Astrocyte of the cerebellum (primary cell): ENCODE measurements around the gene ZNF382.

ENCODE experiments used
- DNase-seq: peaks from one replicate; pipeline ENCODE4 v3.0.0-alpha.2; 2011; ENCODE audit warnings: low read depth
- H3K4me3 ChIP-seq: 2 replicates; pipeline ENCODE4 v1.5.1; 2011; ENCODE audit warnings: mild to moderate bottlenecking, low read depth, low read length, moderate library complexity
- in situ Hi-C: cut with HindIII; loops from 2 replicates; pipeline ENCODE4 v1.10.0; 2017; ENCODE audit warnings: low sequenced_read_pairs
- TF ChIP-seq, protein P1 (sequence below): IDR thresholded peaks from 2 replicates; pipeline ENCODE4 v1.5.1; 2012; ENCODE audit warnings: low read length, low read depth, moderate library complexity, mild to moderate bottlenecking; ENCODE audit errors: missing control alignments

Gene ZNF382

DNA sequence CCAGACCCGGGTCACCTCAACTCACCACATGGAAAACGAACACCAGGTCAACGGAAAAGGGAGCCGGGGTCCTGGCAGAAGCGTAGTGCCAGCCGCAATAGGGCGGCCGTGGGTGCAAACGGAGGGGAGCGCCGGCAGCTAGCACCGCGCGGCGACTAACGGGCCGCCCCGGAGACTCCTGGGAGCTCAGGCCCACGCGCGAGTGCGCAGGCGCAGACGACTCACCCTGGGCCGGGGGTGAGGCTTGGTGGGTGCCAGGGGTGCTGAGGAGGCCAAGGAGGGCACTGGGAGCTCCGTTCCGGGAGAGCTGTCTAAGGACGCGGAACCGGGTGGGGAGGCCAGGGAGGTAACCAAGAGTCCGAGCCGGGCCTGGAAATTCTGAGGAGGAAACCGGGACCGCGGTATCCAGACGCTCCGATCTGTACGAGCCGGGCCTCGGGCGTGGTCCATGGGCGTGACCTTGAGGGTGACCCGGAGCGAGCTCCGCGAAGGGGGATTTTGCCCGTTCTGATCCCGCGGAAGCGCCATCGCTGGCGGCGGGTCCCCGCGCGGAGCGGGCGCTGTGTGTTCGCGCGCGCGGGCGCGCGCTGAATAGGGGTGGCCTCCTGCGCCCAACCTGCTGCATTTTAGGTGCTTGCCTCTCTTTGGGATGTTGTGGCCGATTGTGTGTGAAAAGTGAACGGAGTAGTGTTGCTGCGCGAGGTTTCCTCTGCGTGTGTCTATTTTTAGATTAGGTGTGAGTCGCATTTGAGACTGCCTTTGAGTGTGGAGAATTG, at the start of gene ZNF382:
TSS of gene ZNF382 (plus strand) at position 213 of the 776 bp plus-strand sequence. CDS start 4,602 bp downstream, outside the sequence.
- peak within 1 kb of the TSS; percentile 93 for H3K4me3 ChIP-seq
- in situ Hi-C loops: no loop called here
- TF ChIP-seq, protein P1, sequence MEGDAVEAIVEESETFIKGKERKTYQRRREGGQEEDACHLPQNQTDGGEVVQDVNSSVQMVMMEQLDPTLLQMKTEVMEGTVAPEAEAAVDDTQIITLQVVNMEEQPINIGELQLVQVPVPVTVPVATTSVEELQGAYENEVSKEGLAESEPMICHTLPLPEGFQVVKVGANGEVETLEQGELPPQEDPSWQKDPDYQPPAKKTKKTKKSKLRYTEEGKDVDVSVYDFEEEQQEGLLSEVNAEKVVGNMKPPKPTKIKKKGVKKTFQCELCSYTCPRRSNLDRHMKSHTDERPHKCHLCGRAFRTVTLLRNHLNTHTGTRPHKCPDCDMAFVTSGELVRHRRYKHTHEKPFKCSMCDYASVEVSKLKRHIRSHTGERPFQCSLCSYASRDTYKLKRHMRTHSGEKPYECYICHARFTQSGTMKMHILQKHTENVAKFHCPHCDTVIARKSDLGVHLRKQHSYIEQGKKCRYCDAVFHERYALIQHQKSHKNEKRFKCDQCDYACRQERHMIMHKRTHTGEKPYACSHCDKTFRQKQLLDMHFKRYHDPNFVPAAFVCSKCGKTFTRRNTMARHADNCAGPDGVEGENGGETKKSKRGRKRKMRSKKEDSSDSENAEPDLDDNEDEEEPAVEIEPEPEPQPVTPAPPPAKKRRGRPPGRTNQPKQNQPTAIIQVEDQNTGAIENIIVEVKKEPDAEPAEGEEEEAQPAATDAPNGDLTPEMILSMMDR: no peak
- peak; percentile 32 for DNase-seq

DNA sequence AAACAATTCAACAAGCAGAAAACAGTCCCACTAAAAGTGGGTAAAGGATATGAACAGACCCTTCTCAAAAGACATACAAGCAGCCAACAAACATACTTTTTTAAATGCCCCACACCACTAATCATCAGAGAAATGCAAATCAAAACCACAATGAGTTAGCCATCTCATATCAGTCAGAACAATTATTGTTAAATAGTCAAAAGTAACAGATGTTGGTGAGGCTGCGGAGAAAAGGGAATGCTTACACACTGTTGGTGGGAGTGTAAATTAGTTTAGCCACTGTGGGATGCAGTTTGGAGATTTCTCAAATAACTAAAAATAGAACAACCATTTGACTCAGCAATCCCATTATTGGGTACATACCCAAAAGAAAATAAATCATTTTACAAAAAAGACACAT, 40.7 kb upstream of the ZNF382 start:
- no peak for DNase-seq
- in situ Hi-C loops: no loop called here
- no peak overlapping the region for H3K4me3 ChIP-seq
- TF ChIP-seq, protein P1: no peak

DNA sequence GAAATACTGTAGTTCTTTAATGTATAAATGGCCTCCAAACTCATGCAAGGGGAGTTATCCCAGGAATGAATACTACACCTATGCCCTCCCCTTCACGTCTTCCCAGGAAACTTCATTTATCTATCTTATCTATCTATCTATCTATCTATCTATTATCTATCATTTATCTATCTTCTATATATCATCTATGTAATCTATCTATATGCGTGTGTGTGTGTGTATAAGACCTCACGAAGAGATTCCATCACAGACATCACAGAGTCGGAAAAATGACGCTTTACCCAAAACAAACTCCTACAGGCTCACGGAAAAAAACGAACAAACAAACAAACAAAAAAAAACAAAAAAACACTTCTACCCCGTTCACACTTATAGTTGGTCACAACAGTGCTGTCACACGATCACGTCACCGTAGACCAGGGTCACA, 32.5 kb upstream of the ZNF382 start:
- TF ChIP-seq, protein P1: no peak
- H3K4me3 ChIP-seq: peak overlapping the region; percentile 95
- in situ Hi-C loops: no loop called here

DNA sequence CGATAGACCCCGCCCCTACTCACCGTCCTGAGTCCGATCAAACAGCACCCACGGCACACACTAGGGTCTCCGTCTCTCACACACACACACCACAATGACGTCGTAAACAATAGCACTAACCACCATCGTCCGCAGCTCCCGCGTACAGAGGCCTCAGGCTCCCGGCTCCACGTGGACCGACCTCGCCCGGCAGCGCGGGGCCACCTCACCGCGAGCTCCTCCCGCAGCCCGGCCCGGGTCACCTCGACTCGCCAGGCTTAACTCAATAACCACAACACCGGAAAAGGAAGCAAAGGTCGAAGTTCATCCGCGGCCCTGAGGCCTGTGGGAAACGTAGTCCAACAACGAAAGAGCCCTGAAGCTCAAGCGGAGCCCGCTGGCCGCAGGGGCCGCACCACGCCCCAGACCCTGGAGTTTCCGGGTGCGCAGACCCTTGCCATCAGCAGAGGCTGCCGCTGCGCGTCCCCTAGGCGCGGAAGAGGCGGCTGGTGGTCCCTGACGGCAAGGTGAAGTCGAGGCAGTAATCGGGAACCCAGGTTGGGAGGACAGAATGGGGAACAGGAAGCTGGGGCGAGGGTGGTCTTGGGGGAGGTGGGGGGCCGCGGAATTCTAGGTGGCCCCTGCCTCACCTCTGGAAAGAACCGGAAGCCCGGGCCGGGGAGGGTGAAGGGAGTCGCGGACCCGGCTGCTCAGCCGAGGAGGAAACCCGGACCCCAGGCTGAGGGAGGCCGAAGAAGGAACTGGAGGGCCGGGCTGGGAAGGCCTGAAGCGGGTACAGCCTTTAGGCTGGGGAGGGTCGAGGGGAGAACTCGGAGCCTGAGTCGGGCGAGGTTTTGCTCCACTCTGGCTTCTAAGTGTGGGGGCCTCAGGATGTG, 31.9 kb upstream of the ZNF382 start, which contains the start of gene ZNF529:
TSS of gene ZNF529 (minus strand) at position 273 of the 875 bp plus-strand sequence. CDS start 946 bp downstream, outside the sequence.
- TF ChIP-seq, protein P1: no peak
- in situ Hi-C loops: no loop called here
- peak within 1 kb of the TSS; percentile 95 for H3K4me3 ChIP-seq
- peak; percentile 66 for DNase-seq

More for the DNA sequence above, 32.5 kb upstream of the ZNF382 start:
- no peak for DNase-seq

DNA sequence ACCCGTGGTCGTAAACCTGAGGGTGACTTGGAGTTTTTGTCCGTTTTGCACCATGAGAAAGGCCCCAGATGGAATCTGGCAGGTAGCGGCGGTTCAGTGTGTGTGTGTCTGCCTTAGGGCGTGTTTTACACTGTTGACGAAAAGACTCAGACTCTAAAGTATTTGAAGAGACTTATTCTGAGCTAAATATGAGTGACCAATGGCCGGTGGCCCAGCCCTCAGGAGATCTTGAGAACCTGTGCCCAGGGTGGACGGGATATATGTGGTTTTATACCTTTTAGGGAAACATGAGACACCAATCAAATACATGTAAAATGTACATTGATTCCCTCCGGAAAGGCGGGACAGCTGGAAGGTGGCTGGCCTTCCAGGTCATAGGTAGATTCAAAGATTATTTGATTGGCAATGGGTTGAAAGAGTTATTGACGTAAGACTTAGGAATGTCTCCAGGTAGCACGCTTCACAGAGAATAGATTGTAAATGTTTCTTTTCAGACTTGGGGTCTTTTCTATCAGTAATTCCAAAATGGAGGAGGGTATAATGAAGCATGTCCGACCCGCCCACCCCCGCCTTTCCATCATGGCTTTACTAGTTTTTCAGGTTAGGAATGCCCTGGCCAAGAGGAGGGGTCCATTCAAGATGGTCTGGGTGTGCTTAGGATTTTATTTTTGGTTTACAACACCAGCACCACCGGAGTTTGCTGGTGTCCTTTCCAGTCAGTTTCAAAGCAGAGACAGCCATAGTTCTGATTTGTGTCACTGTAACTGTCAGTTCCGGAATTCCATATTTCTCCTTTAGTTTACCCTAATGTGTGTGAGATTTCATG, 31.0 kb upstream of the ZNF382 start:
- TF ChIP-seq, protein P1: no peak
- no peak for DNase-seq
- peak overlapping the region; percentile 95 for H3K4me3 ChIP-seq
- in situ Hi-C loops: no loop called here

DNA sequence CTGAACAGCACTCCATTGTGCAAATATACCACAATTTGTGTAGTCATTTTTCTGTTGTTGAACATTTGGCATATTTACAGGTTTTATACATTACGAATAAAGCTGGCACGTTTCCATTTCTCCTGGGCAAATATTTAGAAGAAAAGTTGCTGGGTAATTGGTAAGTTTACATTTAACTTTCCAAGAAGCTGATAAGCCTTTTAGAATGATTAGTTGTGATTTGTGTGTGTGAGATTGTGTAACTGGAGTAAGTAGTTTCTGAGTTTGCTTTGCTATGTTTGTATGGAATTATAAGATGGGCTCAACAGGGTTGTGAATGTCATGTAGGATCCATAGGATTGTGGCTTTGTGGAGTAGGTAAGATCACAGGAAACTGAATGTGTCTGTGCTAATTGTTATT, 30.4 kb upstream of the ZNF382 start:
- H3K4me3 ChIP-seq: no peak overlapping the region

More for the DNA sequence above, 30.4 kb upstream of the ZNF382 start:
- no peak for DNase-seq
- TF ChIP-seq, protein P1: no peak
- in situ Hi-C loops: no loop called here
